ENCODE data around the gene MUC20. TPM values are rescaled to one million over a fixed set of nuclear protein-coding genes. Genes with fewer than 3 reads are reported as not detected.

Gene MUC20
- total RNA-seq, 1 experiment from 2014 or later, result not detected

- Histone ChIP-seq H3K4me1 (ENCODE audit: insufficient read depth, low read length) (no peaks in the 10 kb centered on the region), H3K27me3 (ENCODE audit: insufficient read depth, low read length) (no peaks in the 10 kb centered on the region), H3K4me2 (ENCODE audit: insufficient read depth, insufficient read length, low read length) (no peak overlapping the region), H4K5ac (ENCODE audit: insufficient read length, low read depth, low read length) (no peak overlapping the region), H2BK20ac (ENCODE audit: low read depth, low read length, poor library complexity, severe bottlenecking) (no peak overlapping the region), H2BK15ac (ENCODE audit: low read depth, low read length) (no peak overlapping the region), H2BK120ac (ENCODE audit: low read depth, low read length, poor library complexity, severe bottlenecking) (no peak overlapping the region), H4K20me1 (ENCODE audit: control insufficient read depth, insufficient read depth, insufficient read length) (no peaks in the 10 kb centered on the region), H3K4ac (ENCODE audit: low read depth, low read length) (no peak overlapping the region), H3K23me2 (ENCODE audit: insufficient read length, low read depth, low read length, poor library complexity, severe bottlenecking) (peaks cover 2% of the 10 kb centered on the region), H3K18ac (ENCODE audit: insufficient read length, low read depth, low read length) (no peak overlapping the region), H3K79me2 (ENCODE audit: insufficient read depth, low read length) (no peaks in the 10 kb centered on the region), H4K91ac (ENCODE audit: insufficient read length, low read depth, low read length) (no peak overlapping the region), H3K56ac (ENCODE audit: insufficient read length, low read depth, low read length) (no peak overlapping the region), H2AFZ (ENCODE audit: low read length) (no peak overlapping the region), H2AK5ac (ENCODE audit: insufficient read length, low read length) (no peak overlapping the region), H3K23ac (ENCODE audit: insufficient read length, low read depth, low read length) (no peak overlapping the region), H3K9ac (ENCODE audit: extremely low read depth, insufficient read length, low read length) (no peak overlapping the region), H2BK12ac (ENCODE audit: insufficient read length, low read depth, low read length) (no peak overlapping the region), H3K27ac (ENCODE audit: insufficient read length, low read depth, low read length) (no peak overlapping the region), H3K14ac (ENCODE audit: insufficient read depth, low read length) (no peak overlapping the region), H4K8ac (replicated peaks; ENCODE audit: insufficient read length, low read depth, low read length) (no peak overlapping the region), H3T11ph (ENCODE audit: low read length) (no peak overlapping the region), H3K9me3 (ENCODE audit: control insufficient read depth, low read depth, low read length) (no peaks in the 10 kb centered on the region), H2BK5ac (ENCODE audit: insufficient read length, low read length) (no peak overlapping the region), H3K79me1 (ENCODE audit: insufficient read depth, low read depth, low read length, poor library complexity, severe bottlenecking) (no peaks in the 10 kb centered on the region)
- H3K9me3 Mint-ChIP-seq, result peaks cover 5 to 10% of the 10 kb centered on the region in 2 experiments; a peak in 4 of 5 replicates
- H3K4me3 Mint-ChIP-seq, result no peak overlapping the region
- H3K27ac Mint-ChIP-seq, result no peak overlapping the region; a peak in 1 of 7 replicates
- WGBS (ENCODE audit: extremely low coverage, insufficient read length, low lambda C conversion rate), result no CpG with 5 or more reads among the region's 6 CpGs
- no peak for DNase-seq
- H3K36me3 Mint-ChIP-seq (ENCODE audit: insufficient read depth in 1 of 3, low read depth in 3 of 3), result peaks cover 0 to 10% (median 2%) of the 10 kb centered on the region in 3 experiments; a peak in 1 of 7 replicates
- no peak for TF ChIP-seq CTCF (conservative IDR thresholded peaks at IDR 0.05)
- peaks cover 4% of the 10 kb centered on the region for H3K27me3 Mint-ChIP-seq (ENCODE audit: low read depth)
- H3K4me1 Mint-ChIP-seq, result no peaks in the 10 kb centered on the region; a peak in 2 of 4 replicates
Observed at GRCh38 chr3:195768414-195768813, 47.6 kb downstream of the MUC20 start.

Data from H9 (cell line).